B cell (primary cell): ENCODE data around the gene EBF3.

ENCODE experiments used
- CTCF ChIP-seq: fragments of 200-600 bp; IDR thresholded peaks from one replicate; pipeline ENCODE4 v1.8.0; 2022; ENCODE audit warnings: antibody characterized with exemption, mild to moderate bottlenecking
- EZH2 ChIP-seq: IDR thresholded peaks from 2 replicates; pipeline ENCODE4 v1.6.1; 2012; ENCODE audit warnings: borderline replicate concordance, low read depth, mild to moderate bottlenecking, moderate library complexity, low read length; ENCODE audit not compliant: insufficient read depth, poor library complexity, severe bottlenecking

DNA sequence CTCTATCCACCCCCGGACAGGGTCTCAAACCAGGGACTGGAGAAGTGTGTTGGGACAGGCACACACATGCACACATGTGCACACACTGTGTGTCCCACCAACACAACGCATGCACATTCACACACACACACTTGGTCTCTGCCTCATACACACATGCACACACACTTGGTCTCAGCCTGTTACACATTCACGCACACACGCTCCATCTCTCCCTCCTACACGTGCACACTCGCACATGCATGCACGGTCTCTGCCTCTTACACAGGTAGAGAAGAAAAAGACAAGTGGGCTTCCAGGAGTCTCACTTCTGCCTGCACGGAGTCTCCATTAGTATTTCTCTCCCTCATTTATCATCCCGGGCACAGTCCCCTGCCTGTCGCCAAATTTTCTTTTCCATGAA is 171.2 kb downstream of the EBF3 start:
- TF ChIP-seq CTCF (no peak), EZH2 (no peak)
